ENCODE measurements around the gene ARL8A. TPM values are rescaled to one million over a fixed set of nuclear protein-coding genes. Genes with fewer than 3 reads are reported as not detected.
A peak's percentile ranks its signal among the peaks of the same experiment; 100 is the strongest.

The ARL8A gene
- total RNA-seq, 1 experiment from 2014 or later = 27.8 TPM

- no TSS peak for BruUV-seq (replicated peaks)
Observed at GRCh38 chr1:202165267-202165941, 20.9 kb upstream of the ARL8A start.

GRCh38 chr1:202164271-202165037 is 19.9 kb upstream of the ARL8A start:
- Mint-ChIP-seq H3K4me3 (ENCODE audit: unreplicated experiment) (no peak overlapping the region), H3K36me3 (ENCODE audit: insufficient read depth, unreplicated experiment) (no peaks in the 10 kb centered on the region), H3K4me1 (ENCODE audit: low read depth, unreplicated experiment) (no peaks in the 10 kb centered on the region), H3K27me3 (ENCODE audit: insufficient read depth, unreplicated experiment) (no peaks in the 10 kb centered on the region), H3K9me3 (ENCODE audit: unreplicated experiment) (no peaks in the 10 kb centered on the region), H3K27ac (ENCODE audit: unreplicated experiment) (no peak overlapping the region)
- ChIA-PET CTCF (no interaction called here), POLR2A (no interaction called here)
- TF ChIP-seq CTCF (IDR thresholded peaks at IDR 0.05; ENCODE audit: insufficient read depth in 1 of 2, low read depth in 1 of 2, low read length in 1 of 2, severe bottlenecking in 1 of 2, unreplicated experiment in 1 of 2) = no peak
- H3K4me1 ChIP-seq = peaks cover 7% of the 10 kb centered on the region; the same call in 1 of the 2 replicates
- DNase-seq = no peak
- H3K9me3 ChIP-seq = no peaks in the 10 kb centered on the region
- no peaks in the 10 kb centered on the region for H3K27me3 ChIP-seq (replicated peaks; ENCODE audit: control insufficient read depth, insufficient read depth, low read length)
- H3K4me3 ChIP-seq (ENCODE audit: low read depth, low read length) = no peak overlapping the region
- H3K36me3 ChIP-seq (ENCODE audit: control insufficient read depth, insufficient read depth, low read length) = no peaks in the 10 kb centered on the region
- intact Hi-C loops (cut with micrococcal nuclease; ENCODE audit: unreplicated experiment) = no loop called here
- BruUV-seq (replicated peaks) = no TSS peak

More at GRCh38 chr1:202165267-202165941, 20.9 kb upstream of the ARL8A start:
- peaks cover 7% of the 10 kb centered on the region; the same call in 1 of the 2 replicates for H3K4me1 ChIP-seq
- no peaks in the 10 kb centered on the region for H3K36me3 ChIP-seq (ENCODE audit: control insufficient read depth, insufficient read depth, low read length)
- Mint-ChIP-seq H3K4me1 (ENCODE audit: low read depth, unreplicated experiment) (no peaks in the 10 kb centered on the region), H3K27ac (ENCODE audit: unreplicated experiment) (no peak overlapping the region), H3K36me3 (ENCODE audit: insufficient read depth, unreplicated experiment) (no peaks in the 10 kb centered on the region), H3K9me3 (ENCODE audit: unreplicated experiment) (no peaks in the 10 kb centered on the region), H3K27me3 (ENCODE audit: insufficient read depth, unreplicated experiment) (no peaks in the 10 kb centered on the region), H3K4me3 (ENCODE audit: unreplicated experiment) (no peak overlapping the region)
- DNase-seq = no peak
- POLR2A ChIA-PET = no interaction called here
- TF ChIP-seq CTCF (IDR thresholded peaks at IDR 0.05; ENCODE audit: insufficient read depth in 1 of 2, low read depth in 1 of 2, low read length in 1 of 2, severe bottlenecking in 1 of 2, unreplicated experiment in 1 of 2) = no peak
- H3K27me3 ChIP-seq (replicated peaks; ENCODE audit: control insufficient read depth, insufficient read depth, low read length) = no peaks in the 10 kb centered on the region
- intact Hi-C loops (cut with micrococcal nuclease; ENCODE audit: unreplicated experiment) = no loop called here
- H3K9me3 ChIP-seq = no peaks in the 10 kb centered on the region
- CTCF ChIA-PET = interaction anchor here (0.8 kb wide), 1 partner anchor 11 kb away, joined by 3 read pairs; no protein-coding TSS in a partner anchor
- no peak overlapping the region for H3K4me3 ChIP-seq (ENCODE audit: low read depth, low read length)

- intact Hi-C loops (cut with micrococcal nuclease; ENCODE audit: unreplicated experiment) = no loop called here
- Mint-ChIP-seq H3K27ac (ENCODE audit: unreplicated experiment) (peak overlapping the region; percentile 15), H3K4me1 (ENCODE audit: low read depth, unreplicated experiment) (no peaks in the 10 kb centered on the region), H3K36me3 (ENCODE audit: insufficient read depth, unreplicated experiment) (no peaks in the 10 kb centered on the region), H3K27me3 (ENCODE audit: insufficient read depth, unreplicated experiment) (no peaks in the 10 kb centered on the region), H3K9me3 (ENCODE audit: unreplicated experiment) (no peaks in the 10 kb centered on the region), H3K4me3 (ENCODE audit: unreplicated experiment) (no peak overlapping the region)
- ChIA-PET POLR2A (no interaction called here), CTCF (no interaction called here)
- TF ChIP-seq CTCF (IDR thresholded peaks at IDR 0.05; ENCODE audit: insufficient read depth in 1 of 2, low read depth in 1 of 2, low read length in 1 of 2, severe bottlenecking in 1 of 2, unreplicated experiment in 1 of 2) = no peak
- Histone ChIP-seq H3K27me3 (replicated peaks; ENCODE audit: control insufficient read depth, insufficient read depth, low read length) (no peaks in the 10 kb centered on the region), H3K9me3 (no peaks in the 10 kb centered on the region), H3K4me1 (peaks cover 7% of the 10 kb centered on the region; the same call in 1 of the 2 replicates), H3K4me3 (ENCODE audit: low read depth, low read length) (no peak overlapping the region), H3K36me3 (ENCODE audit: control insufficient read depth, insufficient read depth, low read length) (no peaks in the 10 kb centered on the region)
- BruUV-seq (replicated peaks) = no TSS peak
- DNase-seq = no peak
Observed at GRCh38 chr1:202163281-202164270, 19.0 kb upstream of the ARL8A start.
